ENCODE results near the gene PTPRO.

Gene PTPRO

DNA sequence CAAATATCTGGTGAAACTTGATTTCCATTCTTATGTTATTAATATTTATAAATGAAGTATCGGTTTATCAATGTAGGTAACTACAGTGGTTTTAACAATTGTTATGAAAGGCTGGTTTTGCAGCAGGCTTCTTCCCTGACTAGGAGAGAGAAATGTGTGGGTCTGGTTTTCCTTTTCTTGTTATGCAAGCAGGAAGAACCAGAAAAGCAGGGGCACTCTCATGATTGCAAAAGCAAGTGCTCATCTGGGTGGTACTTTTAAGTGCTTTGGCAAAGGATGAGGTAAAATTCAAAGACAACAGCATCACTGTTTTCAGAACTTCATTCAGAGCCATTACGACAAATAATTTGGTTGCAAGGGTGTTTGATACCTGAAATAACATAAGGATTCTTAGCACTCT is 105.6 kb downstream of the PTPRO start:
- no peak for TF ChIP-seq CTCF (IDR thresholded peaks at IDR 0.05)
- Histone ChIP-seq H3K27me3 (no peaks in the 10 kb centered on the region), H3K27ac (no peak overlapping the region), H3K36me3 (no peaks in the 10 kb centered on the region), H3K4me3 (no peak overlapping the region), H3K9me3 (no peaks in the 10 kb centered on the region), H3K4me1 (no peaks in the 10 kb centered on the region)
- intact Hi-C loops (cut with DNase I; ENCODE audit: low total_unique reads) = no loop called here
- no peak for DNase-seq

DNA sequence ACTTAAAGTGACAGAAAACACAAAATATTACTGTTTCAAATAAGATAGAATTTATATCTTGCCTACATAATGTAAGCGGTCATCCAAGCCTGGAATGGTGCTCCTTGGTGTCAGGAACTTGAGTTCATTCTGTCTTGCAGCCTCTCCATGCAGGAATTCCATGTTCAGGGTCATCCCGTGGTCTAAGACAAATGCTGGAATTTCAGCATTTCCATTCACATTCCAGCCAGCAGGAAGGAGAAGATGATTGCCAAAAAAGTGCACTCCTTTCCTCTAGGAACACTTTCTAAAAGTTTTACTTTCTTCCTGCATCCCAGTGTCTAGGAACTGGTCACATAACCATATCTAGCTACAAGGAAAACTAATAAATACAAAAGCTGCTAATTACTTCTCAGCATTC is 106.3 kb downstream of the PTPRO start:
- TF ChIP-seq CTCF (IDR thresholded peaks at IDR 0.05) = no peak
- H3K36me3 ChIP-seq = no peaks in the 10 kb centered on the region
- H3K27ac ChIP-seq = no peak overlapping the region
- no peaks in the 10 kb centered on the region for H3K4me1 ChIP-seq
- intact Hi-C loops (cut with DNase I; ENCODE audit: low total_unique reads) = no loop called here
- no peak overlapping the region for H3K4me3 ChIP-seq
- no peak for DNase-seq
- H3K9me3 ChIP-seq = no peaks in the 10 kb centered on the region
- no peaks in the 10 kb centered on the region for H3K27me3 ChIP-seq

DNA sequence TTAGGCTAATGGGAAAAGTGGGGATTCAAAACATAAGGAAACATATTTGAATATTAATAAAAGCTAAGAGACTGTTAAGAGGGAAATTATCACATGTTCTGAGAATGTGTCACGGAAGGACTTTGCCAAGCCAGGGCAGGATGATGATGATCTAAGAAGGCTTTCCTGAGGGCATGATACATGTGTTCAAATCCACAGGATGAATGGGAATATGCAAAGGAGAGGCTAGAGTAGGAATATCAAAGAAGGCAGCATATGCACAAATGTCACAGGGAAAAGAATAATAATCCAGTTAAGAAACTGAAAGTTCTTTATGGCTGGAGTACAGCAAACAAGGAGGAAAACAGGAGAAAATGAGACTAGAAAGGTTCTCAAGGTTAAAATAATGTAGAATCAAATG is 107.0 kb downstream of the PTPRO start:
- DNase-seq = no peak
- Histone ChIP-seq H3K4me3 (no peak overlapping the region), H3K9me3 (no peaks in the 10 kb centered on the region), H3K4me1 (no peaks in the 10 kb centered on the region), H3K36me3 (no peaks in the 10 kb centered on the region), H3K27me3 (no peaks in the 10 kb centered on the region), H3K27ac (no peak overlapping the region)
- no peak for TF ChIP-seq CTCF (IDR thresholded peaks at IDR 0.05)
- intact Hi-C loops (cut with DNase I; ENCODE audit: low total_unique reads) = no loop called here

DNA sequence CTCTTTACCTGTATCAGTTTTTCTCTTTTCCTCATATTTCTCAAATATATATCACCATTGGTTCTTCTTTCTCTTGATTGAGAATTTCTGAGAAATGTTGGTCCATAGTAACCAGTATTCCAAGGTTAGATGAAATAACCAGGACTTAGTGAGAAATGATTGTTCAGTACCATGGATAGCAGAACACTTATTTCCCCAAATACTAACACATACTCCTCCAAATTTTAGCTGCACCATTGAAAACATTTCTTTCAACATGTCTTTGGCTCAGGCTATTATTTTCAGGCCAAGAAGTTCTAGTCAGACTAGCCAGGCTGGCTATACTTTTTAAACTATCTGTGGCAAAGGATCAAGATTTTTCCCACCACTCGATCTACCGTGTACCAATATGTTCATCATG is 113.3 kb downstream of the PTPRO start:
- Histone ChIP-seq H3K4me3 (no peak overlapping the region), H3K27ac (no peak overlapping the region), H3K27me3 (no peaks in the 10 kb centered on the region), H3K9me3 (peaks cover 0 to 9% (median 3%) of the 10 kb centered on the region in 3 donors), H3K36me3 (no peaks in the 10 kb centered on the region), H3K4me1 (no peaks in the 10 kb centered on the region)
- no peak for DNase-seq
- intact Hi-C loops (cut with DNase I; ENCODE audit: low total_unique reads) = no loop called here
- TF ChIP-seq CTCF (IDR thresholded peaks at IDR 0.05) = no peak

DNA sequence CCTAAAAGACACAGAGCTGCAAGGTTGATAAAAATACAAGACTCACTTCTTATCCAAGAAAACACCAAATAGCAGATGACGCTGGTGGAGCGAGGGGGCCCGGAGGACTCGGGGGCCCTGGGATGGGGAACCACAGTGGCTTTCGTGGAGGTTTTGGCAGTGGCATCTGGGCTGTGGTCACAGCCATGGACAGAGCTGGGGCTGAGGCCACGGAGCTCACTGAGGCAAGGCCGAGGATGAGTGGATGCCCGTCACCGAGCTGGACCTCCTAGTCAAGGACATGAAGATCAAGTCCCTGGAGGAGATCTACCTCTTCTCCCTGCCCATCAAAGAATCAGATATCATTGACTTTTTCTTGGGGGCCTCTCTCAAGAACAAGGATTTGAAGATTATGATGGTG is 117.2 kb downstream of the PTPRO start:
- TF ChIP-seq CTCF (IDR thresholded peaks at IDR 0.05) = no peak
- no peak for DNase-seq
- intact Hi-C loops (cut with DNase I; ENCODE audit: low total_unique reads) = no loop called here
- H3K4me1 ChIP-seq = no peaks in the 10 kb centered on the region
- no peaks in the 10 kb centered on the region for H3K27me3 ChIP-seq
- H3K9me3 ChIP-seq = peaks cover 0 to 9% (median 3%) of the 10 kb centered on the region in 3 donors
- H3K27ac ChIP-seq = no peak overlapping the region
- H3K4me3 ChIP-seq = no peak overlapping the region
- no peaks in the 10 kb centered on the region for H3K36me3 ChIP-seq

DNA sequence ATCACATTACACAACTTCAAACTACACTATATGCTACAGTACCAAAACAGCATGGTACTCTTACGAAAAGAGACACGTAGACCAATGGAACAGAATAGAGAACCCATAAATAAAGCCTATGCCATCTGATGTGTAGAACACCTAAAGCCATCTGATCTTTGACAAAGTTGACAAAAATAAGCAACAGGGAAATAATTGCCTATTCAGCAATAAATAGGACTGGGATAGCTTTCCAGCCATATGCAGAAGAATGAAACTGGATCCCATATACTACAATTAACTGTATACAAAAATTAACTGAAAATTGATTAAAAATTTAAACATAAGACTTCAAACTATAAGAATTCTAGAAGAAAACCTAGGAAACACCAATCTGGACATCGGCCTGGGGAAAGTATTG is 120.7 kb downstream of the PTPRO start:
- DNase-seq = no peak
- H3K27me3 ChIP-seq = no peaks in the 10 kb centered on the region
- peaks cover 0 to 9% (median 3%) of the 10 kb centered on the region in 3 donors for H3K9me3 ChIP-seq
- TF ChIP-seq CTCF (IDR thresholded peaks at IDR 0.05) = no peak
- H3K36me3 ChIP-seq = no peaks in the 10 kb centered on the region
- H3K4me3 ChIP-seq = no peak overlapping the region
- intact Hi-C loops (cut with DNase I; ENCODE audit: low total_unique reads) = no loop called here
- H3K27ac ChIP-seq = no peak overlapping the region
- H3K4me1 ChIP-seq = no peaks in the 10 kb centered on the region
